AG10803 (cell line): ENCODE data around the gene TBRG4.

ENCODE experiments used
- DNase-seq: peaks from one replicate; pipeline ENCODE4 v3.0.0; 2010; ENCODE audit warnings: low read depth
- H3K4me3 ChIP-seq: 2 replicates; pipeline ENCODE4 v1.5.1; 2011; ENCODE audit warnings: mild to moderate bottlenecking, low read length, control low read depth
- CTCF ChIP-seq: conservative IDR thresholded peaks from 2 replicates; pipeline ENCODE4 v1.5.1; 2011; ENCODE audit warnings: mild to moderate bottlenecking, low read length, control low read depth, inconsistent platforms

Gene TBRG4

GRCh38 chr7:45143616-45144015, 32.1 kb upstream of the TBRG4 start:
- no peak for TF ChIP-seq CTCF
- H3K4me3 ChIP-seq, result no peak overlapping the region
- peak; percentile 22 for DNase-seq

- H3K4me3 ChIP-seq, result no peak overlapping the region
- DNase-seq, result no peak
- TF ChIP-seq CTCF, result no peak
Measured at GRCh38 chr7:45140827-45141226, 29.3 kb upstream of the TBRG4 start.

GRCh38 chr7:45138433-45139267, 27.2 kb upstream of the TBRG4 start:
- DNase-seq, result no peak
- TF ChIP-seq CTCF, result no peak
- no peak overlapping the region for H3K4me3 ChIP-seq

- peak; percentile 70 for DNase-seq
- H3K4me3 ChIP-seq, result no peak overlapping the region
- TF ChIP-seq CTCF, result peak; percentile 97
Measured at GRCh38 chr7:45136106-45137060, 24.9 kb upstream of the TBRG4 start.

- TF ChIP-seq CTCF, result no peak
- no peak overlapping the region for H3K4me3 ChIP-seq
- DNase-seq, result no peak
Measured at GRCh38 chr7:45133877-45134276, 22.4 kb upstream of the TBRG4 start.

- no peak for TF ChIP-seq CTCF
- no peak overlapping the region for H3K4me3 ChIP-seq
- DNase-seq, result no peak
Measured at GRCh38 chr7:45133352-45133751, 21.9 kb upstream of the TBRG4 start.
